Measurements from ENCODE around the gene RNF26. TPM values are rescaled to one million over a fixed set of nuclear protein-coding genes. Genes with fewer than 3 reads are reported as not detected.

Gene RNF26
- total and polyA plus RNA-seq, 2 donors (not counting 3 experiments of a cell fraction or from before 2014, with no cell fraction given) = 40.1 to 43.8 TPM

DNA sequence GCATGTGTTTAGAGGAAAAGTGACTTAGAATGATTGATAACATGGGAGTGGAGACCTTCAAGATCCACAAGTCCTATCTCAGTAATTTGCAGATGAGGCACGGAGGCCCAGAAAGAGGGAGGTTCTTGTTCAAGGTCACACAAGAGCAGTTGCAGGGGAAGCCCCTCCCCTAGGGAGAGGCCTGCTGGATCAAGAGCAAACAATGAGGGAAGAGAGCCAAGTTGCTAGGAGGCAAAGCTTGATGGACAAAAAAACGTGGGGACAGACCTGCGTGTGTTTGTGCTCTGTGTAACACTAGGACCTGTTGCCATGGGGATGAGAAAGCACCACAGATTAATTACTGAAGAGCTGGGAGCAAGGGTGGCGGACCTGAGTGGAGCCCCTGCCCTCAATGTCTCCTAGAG, 18.5 kb downstream of the RNF26 start:
- no peaks in the 10 kb centered on the region for H3K79me2 ChIP-seq (ENCODE audit: control insufficient read depth, insufficient read depth, low read length)
- H3K27ac ChIP-seq (ENCODE audit: insufficient read depth, low read depth, low read length) = no peak overlapping the region
- H3K4me3 ChIP-seq (replicated peaks in 1 of 3; ENCODE audit: insufficient read depth in 1 of 3, low read depth in 1 of 3, low read length in 3 of 3) = no peak overlapping the region
- no peaks in the 10 kb centered on the region for H3K9me1 ChIP-seq (replicated peaks; ENCODE audit: control insufficient read depth, extremely low read depth, insufficient read depth, low read length)
- H4K20me1 ChIP-seq (replicated peaks; ENCODE audit: control insufficient read depth, extremely low read depth, insufficient read depth, low read length) = no peaks in the 10 kb centered on the region
- H3K27me3 ChIP-seq (ENCODE audit: control insufficient read depth in 2 of 2, insufficient read depth in 2 of 2, low read length in 2 of 2) = no peaks in the 10 kb centered on the region
- no TSS peak for BruUV-seq (replicated peaks)
- ChIA-PET CTCF (interaction anchor here (0.7 to 2.0 kb wide), 4 partner anchors 12 to 21 kb away, joined by 3 to 19 read pairs (median 7); partner anchors contain the start of gene C1QTNF5), POLR2A (no interaction called here)
- no peaks in the 10 kb centered on the region for H3K36me3 ChIP-seq (ENCODE audit: control insufficient read depth in 2 of 2, extremely low read depth in 1 of 2, insufficient read depth in 2 of 2, low read length in 2 of 2)
- dilution Hi-C loops (cut with MboI; ENCODE audit: extremely low pct_ligation_motif_present, low sequenced_read_pairs) = no loop called here
- DNase-seq (ENCODE audit: low read depth, low spot score) = peak; percentile 85
- H3K9ac ChIP-seq (replicated peaks; ENCODE audit: extremely low read depth, insufficient read depth, low read length) = no peak overlapping the region
- intact Hi-C loops (cut with micrococcal nuclease) = loop anchor here (5.0 to 10.0 kb wide), 2 partner anchors 374 to 862 kb away; partner anchors contain the start of genes NECTIN1 and OAF
- H3K4me2 ChIP-seq (ENCODE audit: insufficient read depth, low read length) = no peak overlapping the region
- TF ChIP-seq, protein P1, sequence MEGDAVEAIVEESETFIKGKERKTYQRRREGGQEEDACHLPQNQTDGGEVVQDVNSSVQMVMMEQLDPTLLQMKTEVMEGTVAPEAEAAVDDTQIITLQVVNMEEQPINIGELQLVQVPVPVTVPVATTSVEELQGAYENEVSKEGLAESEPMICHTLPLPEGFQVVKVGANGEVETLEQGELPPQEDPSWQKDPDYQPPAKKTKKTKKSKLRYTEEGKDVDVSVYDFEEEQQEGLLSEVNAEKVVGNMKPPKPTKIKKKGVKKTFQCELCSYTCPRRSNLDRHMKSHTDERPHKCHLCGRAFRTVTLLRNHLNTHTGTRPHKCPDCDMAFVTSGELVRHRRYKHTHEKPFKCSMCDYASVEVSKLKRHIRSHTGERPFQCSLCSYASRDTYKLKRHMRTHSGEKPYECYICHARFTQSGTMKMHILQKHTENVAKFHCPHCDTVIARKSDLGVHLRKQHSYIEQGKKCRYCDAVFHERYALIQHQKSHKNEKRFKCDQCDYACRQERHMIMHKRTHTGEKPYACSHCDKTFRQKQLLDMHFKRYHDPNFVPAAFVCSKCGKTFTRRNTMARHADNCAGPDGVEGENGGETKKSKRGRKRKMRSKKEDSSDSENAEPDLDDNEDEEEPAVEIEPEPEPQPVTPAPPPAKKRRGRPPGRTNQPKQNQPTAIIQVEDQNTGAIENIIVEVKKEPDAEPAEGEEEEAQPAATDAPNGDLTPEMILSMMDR (IDR thresholded peaks at IDR 0.05; ENCODE audit: extremely low read depth in 1 of 2, insufficient read depth in 1 of 2, low read depth in 1 of 2, low read length in 2 of 2) = no peak
- TF ChIP-seq, protein P2, sequence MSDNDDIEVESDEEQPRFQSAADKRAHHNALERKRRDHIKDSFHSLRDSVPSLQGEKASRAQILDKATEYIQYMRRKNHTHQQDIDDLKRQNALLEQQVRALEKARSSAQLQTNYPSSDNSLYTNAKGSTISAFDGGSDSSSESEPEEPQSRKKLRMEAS (IDR thresholded peaks at IDR 0.05; ENCODE audit: insufficient read depth, insufficient read length) = no peak
- TF ChIP-seq MYC (IDR thresholded peaks at IDR 0.05; ENCODE audit: low read depth, low read length) = no peak
- TF ChIP-seq POLR2AphosphoS5 (IDR thresholded peaks at IDR 0.05; ENCODE audit: insufficient read depth, low read depth, low read length) = no peak
- peaks cover 5% of the 10 kb centered on the region for H3K4me1 ChIP-seq (ENCODE audit: control insufficient read depth, extremely low read depth, insufficient read depth, low read length)
- peak; percentile 76 for FAIRE-seq
- H3K9me3 ChIP-seq (replicated peaks; ENCODE audit: control insufficient read depth, insufficient read depth, low read length) = no peaks in the 10 kb centered on the region
- H2AFZ ChIP-seq (ENCODE audit: low read depth, low read length) = peak overlapping the region; percentile 46
